K562 (cell line): ENCODE data around the gene SCFD1. TPM values are rescaled to one million over a fixed set of nuclear protein-coding genes. Genes with fewer than 3 reads are reported as not detected.
A peak's percentile ranks its signal among the peaks of the same experiment; 100 is the strongest.

ENCODE experiments used
- ATAC-seq: fragments of 200-7000 bp; cut with Tn5 transposase; 3 replicates; pipeline ENCODE4 v1.9.1; 2020; ENCODE audit warnings: moderate library complexity
- BruUV-seq: library from RNA; stranded (reverse); fragments of 400-500 nt; replicated peaks from 2 replicates; lab custom pipeline; 2021; lab: Mats Ljungman, UMichigan
- CTCF ChIA-PET: fragments of 300-600 bp; formaldehyde crosslinking; extraction: SDS; loops from one replicate; lab custom pipeline; 2021; ENCODE audit warnings: low intra/inter-chr PET ratio; lab: Yijun Ruan, JAX
- POLR2A ChIA-PET: fragments of 300-600, 350-650 bp; sonication (Branson Sonifier 250); formaldehyde crosslinking; extraction: SDS; loops from one replicate; lab custom pipeline; 2021; ENCODE audit warnings: antibody characterized with exemption, inconsistent platforms; lab: Yijun Ruan, JAX
- DNase-seq, 4 experiments: peaks; one replicate each; pipeline versions ENCODE4 v3.0.0 to v3.0.0-alpha.2; 2011 to 2018; ENCODE audit warnings: low spot score in 3 of 4, mixed read lengths in 3 of 4; ENCODE audit errors: extremely low read depth in 1 of 4
- FAIRE-seq: peaks from 2 replicates; lab custom pipeline; 2011; peaks lifted over from hg19 to GRCh38; lab: Jason Lieb, UNC
- H2AFZ ChIP-seq: 2 replicates; pipeline ENCODE4 v1.6.0; 2011; ENCODE audit warnings: low read depth, low read length, control low read depth, inconsistent platforms
- H3K27ac ChIP-seq: fragments of 200-600 bp; 3 replicates; pipeline ENCODE4 v1.8.0; 2011; ENCODE audit warnings: low read depth, mild to moderate bottlenecking, control low read depth, inconsistent platforms, low read length, moderate library complexity, mixed read lengths; ENCODE audit errors: extremely low read depth
- H3K27me3 ChIP-seq, 2 experiments: fragments of 300-600 bp in 1 of 2; 2 replicates in 1 of 2; 3 replicates in 1 of 2; pipeline versions ENCODE4 v1.6.0 to v1.8.0; 2011; ENCODE audit warnings: inconsistent platforms in 2 of 2, low read length in 2 of 2, mild to moderate bottlenecking in 1 of 2, mixed read lengths in 1 of 2, moderate library complexity in 1 of 2; ENCODE audit not compliant: control insufficient read depth in 2 of 2, insufficient read depth in 2 of 2
- H3K36me3 ChIP-seq: fragments of 300-600 bp; 3 replicates; pipeline ENCODE4 v1.8.0; 2011; ENCODE audit warnings: mild to moderate bottlenecking, low read length, inconsistent platforms; ENCODE audit not compliant: control insufficient read depth, insufficient read depth
- H3K4me1 ChIP-seq, 2 experiments: fragments of 200-600 bp in 1 of 2; replicated peaks in 1 of 2; 2 replicates in 1 of 2; 3 replicates in 1 of 2; pipeline versions ENCODE4 v1.5.1 to v1.8.0; 2011; ENCODE audit warnings: inconsistent platforms in 2 of 2, low read length in 2 of 2, mild to moderate bottlenecking in 1 of 2, mixed read lengths in 1 of 2, moderate library complexity in 1 of 2; ENCODE audit not compliant: control insufficient read depth in 2 of 2, insufficient read depth in 2 of 2
- H3K4me2 ChIP-seq: 2 replicates; pipeline ENCODE4 v1.6.1; 2011; ENCODE audit warnings: low read length, control low read depth, inconsistent platforms, mixed read lengths; ENCODE audit not compliant: insufficient read depth
- H3K4me3 ChIP-seq: fragments of 200-600 bp; sonication (generic), shearing (Covaris generic); 2 replicates; pipeline ENCODE4 v1.5.1; 2016; ENCODE audit warnings: control low read depth, inconsistent platforms
- H3K79me2 ChIP-seq: fragments of 200-600 bp; 3 replicates; pipeline ENCODE4 v1.8.0; 2011; ENCODE audit warnings: low read length, inconsistent platforms; ENCODE audit not compliant: control insufficient read depth, insufficient read depth
- H3K9ac ChIP-seq, 2 experiments: 2 replicates each; pipeline versions ENCODE4 v1.6.0 to v1.6.1; 2011; ENCODE audit warnings: low read depth in 2 of 2, low read length in 2 of 2, control low read depth in 1 of 2, inconsistent platforms in 1 of 2, mild to moderate bottlenecking in 1 of 2, mixed read lengths in 1 of 2; ENCODE audit not compliant: insufficient read depth in 1 of 2
- H3K9me1 ChIP-seq: one replicate; pipeline ENCODE4 v1.6.0; 2011; ENCODE audit warnings: inconsistent platforms, mild to moderate bottlenecking, low read length, moderate library complexity; ENCODE audit not compliant: control insufficient read depth, insufficient read depth
- H3K9me3 ChIP-seq: replicated peaks from 2 replicates; pipeline ENCODE4 v1.5.1; 2011; ENCODE audit warnings: low read depth, low read length, inconsistent platforms; ENCODE audit not compliant: control insufficient read depth, insufficient read depth
- H4K20me1 ChIP-seq: replicated peaks from 2 replicates; pipeline ENCODE4 v1.6.1; 2011; ENCODE audit warnings: low read length, inconsistent platforms, mixed read lengths; ENCODE audit not compliant: control insufficient read depth, insufficient read depth
- CTCF ChIP-seq, 3 experiments: IDR thresholded peaks in 2 of 3; conservative IDR thresholded peaks in 1 of 3; 2 replicates each; pipeline ENCODE4 v1.5.1; 2011 to 2012; ENCODE audit warnings: low read length in 3 of 3, mild to moderate bottlenecking in 3 of 3, control low read depth in 2 of 3, improper control_type of control experiment in 1 of 3, inconsistent platforms in 1 of 3, low read depth in 1 of 3, mixed read lengths in 1 of 3, moderate library complexity in 1 of 3; ENCODE audit not compliant: insufficient read depth in 2 of 3
- HIVEP1 ChIP-seq: fragments of 250-450 bp; sonication (Bioruptor Pico); IDR thresholded peaks from 2 replicates; pipeline ENCODE4 v1.4.0; 2020; ENCODE audit warnings: mild to moderate bottlenecking
- WGBS: fragments of 100-300 bp; shearing (Covaris generic); methylation state at CpG from one replicate; pipeline ENCODE4 v1.1.6; 2016; ENCODE audit warnings: low coverage, mixed read lengths; ENCODE audit not compliant: insufficient coverage; ENCODE audit errors: missing lambda C conversion rate; 5-methylcytosine and 5-hydroxymethylcytosine counted together
- in situ Hi-C: fragments of 300-500 bp; cut with MboI; formaldehyde crosslinking; loops from 4 replicates; pipeline ENCODE4 v1.15.0; 2018; ENCODE audit warnings: inconsistent platforms, mixed read lengths
- intact Hi-C: fragments of 100-400 bp; cut with micrococcal nuclease; formaldehyde crosslinking; loops from 2 replicates; pipeline ENCODE4 v1.14.2; 2022
- polyA plus RNA-seq, 8 experiments: library from polyadenylated mRNA; depleted of rRNA in 4 of 8; stranded (reverse) in 5 of 8; unstranded in 3 of 8; fragments of >200 nt; fragmentation: Nextera tagmentation in 2 of 8; fragmentation: Illumina TruSeq in 1 of 8; extraction: Ambion mirVana in 2 of 8; extraction: Trizol in 1 of 8; gene quantifications; 2 replicates each; pipeline versions ENCODE4 v1.2.1 to v1.2.3, GENCODE V29; 2011 to 2014; ENCODE audit warnings: inconsistent platforms in 1 of 8, missing spikeins in 1 of 8
- total RNA-seq, 7 experiments: library from RNA; depleted of rRNA in 6 of 7; stranded (reverse); fragments of >200 nt in 6 of 7; fragmentation: Illumina TruSeq in 2 of 7; extraction: Trizol in 2 of 7; gene quantifications; 2 replicates each; pipeline versions ENCODE4 v1.2.1 to v1.2.3, GENCODE V29; 2011 to 2021; ENCODE audit warnings: low replicate concordance in 1 of 7

The SCFD1 gene
- total and polyA plus RNA-seq, 9 of the 15 experiments (the other 6 are each of a cell fraction or from before 2014, with no cell fraction given), result 48.9 to 112 (median 75.2) TPM

GRCh38 chr14:30751646-30752416 is 129.7 kb downstream of the SCFD1 start:
- BruUV-seq, result no TSS peak
- Histone ChIP-seq H3K4me2 (no peak overlapping the region), H4K20me1 (no peaks in the 10 kb centered on the region), H3K4me3 (no peak overlapping the region), H3K27ac (no peak overlapping the region), H3K27me3 (peaks cover 0 to 15% of the 10 kb centered on the region in 2 experiments; a peak in 2 of 5 replicates), H3K79me2 (no peaks in the 10 kb centered on the region), H2AFZ (no peak overlapping the region), H3K4me1 (no peaks in the 10 kb centered on the region), H3K9ac (no peak overlapping the region), H3K9me1 (no peaks in the 10 kb centered on the region), H3K9me3 (no peaks in the 10 kb centered on the region), H3K36me3 (no peaks in the 10 kb centered on the region)
- ATAC-seq, result no peak
- CTCF ChIA-PET, result no interaction called here
- no peak for DNase-seq
- 24% methylated on average over 8 of the region's 11 CpGs for WGBS
- no peak for TF ChIP-seq HIVEP1 (CRISPR knock-in tag)
- 0 out of 6 replicates have a peak, but pooled peaks of 1 of the 3 experiments have one; percentile 4 for TF ChIP-seq CTCF (IDR thresholded peaks at IDR 0.05 in 2 of 3, conservative IDR thresholded peaks at IDR 0.05 in 1 of 3; ENCODE audit: insufficient read depth in 2 of 3, low read depth in 1 of 3, low read length in 3 of 3)
- no peak for FAIRE-seq
- POLR2A ChIA-PET, result no interaction called here
- intact Hi-C loops (no loop called here), in situ Hi-C loops (no loop called here)
